Measurements from ENCODE around the gene CSF1.

- no peak for TF ChIP-seq POLR2A (IDR thresholded peaks at IDR 0.05)
- TF ChIP-seq, protein P1, sequence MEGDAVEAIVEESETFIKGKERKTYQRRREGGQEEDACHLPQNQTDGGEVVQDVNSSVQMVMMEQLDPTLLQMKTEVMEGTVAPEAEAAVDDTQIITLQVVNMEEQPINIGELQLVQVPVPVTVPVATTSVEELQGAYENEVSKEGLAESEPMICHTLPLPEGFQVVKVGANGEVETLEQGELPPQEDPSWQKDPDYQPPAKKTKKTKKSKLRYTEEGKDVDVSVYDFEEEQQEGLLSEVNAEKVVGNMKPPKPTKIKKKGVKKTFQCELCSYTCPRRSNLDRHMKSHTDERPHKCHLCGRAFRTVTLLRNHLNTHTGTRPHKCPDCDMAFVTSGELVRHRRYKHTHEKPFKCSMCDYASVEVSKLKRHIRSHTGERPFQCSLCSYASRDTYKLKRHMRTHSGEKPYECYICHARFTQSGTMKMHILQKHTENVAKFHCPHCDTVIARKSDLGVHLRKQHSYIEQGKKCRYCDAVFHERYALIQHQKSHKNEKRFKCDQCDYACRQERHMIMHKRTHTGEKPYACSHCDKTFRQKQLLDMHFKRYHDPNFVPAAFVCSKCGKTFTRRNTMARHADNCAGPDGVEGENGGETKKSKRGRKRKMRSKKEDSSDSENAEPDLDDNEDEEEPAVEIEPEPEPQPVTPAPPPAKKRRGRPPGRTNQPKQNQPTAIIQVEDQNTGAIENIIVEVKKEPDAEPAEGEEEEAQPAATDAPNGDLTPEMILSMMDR (IDR thresholded peaks at IDR 0.05 in 8 of 11, conservative IDR thresholded peaks at IDR 0.05 in 3 of 11), result no peak
These were observed 27.9 kb downstream of the CSF1 start for GRCh38 chr1:109938556-109938955.
